ENCODE data around the gene SLC7A10.
A peak's percentile ranks its signal among the peaks of the same experiment; 100 is the strongest.
"Not testable (repeated sequence)": the region's sequence is repeated elsewhere in the genome, so short reads cannot be mapped to it uniquely, and the experiment has no call there.

The SLC7A10 gene

DNA sequence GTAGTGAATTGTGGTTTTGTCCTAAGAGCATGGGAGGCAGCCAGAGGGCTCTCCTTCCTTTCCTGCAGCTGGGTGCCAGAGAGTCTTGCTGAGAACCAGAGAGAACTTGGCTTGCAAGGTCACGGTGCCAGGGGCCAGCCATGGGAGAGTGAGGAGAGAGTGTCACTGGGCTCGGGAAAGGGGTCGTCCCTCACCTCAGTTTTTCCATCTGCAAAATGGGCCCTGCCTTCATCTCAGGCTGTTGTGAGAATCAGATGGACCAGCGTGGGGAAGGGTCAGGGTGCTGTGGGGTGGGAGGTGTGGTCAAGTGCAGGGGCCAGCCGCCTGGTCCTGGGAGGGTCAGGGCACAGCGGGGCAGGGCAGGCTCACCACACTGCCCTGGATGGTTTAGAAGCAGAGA lies 24.2 kb downstream of the SLC7A10 start:
- DNase-seq = no peak

GRCh38 chr19:33199441-33200265 lies 26.0 kb downstream of the SLC7A10 start:
- DNase-seq = no peak

DNA sequence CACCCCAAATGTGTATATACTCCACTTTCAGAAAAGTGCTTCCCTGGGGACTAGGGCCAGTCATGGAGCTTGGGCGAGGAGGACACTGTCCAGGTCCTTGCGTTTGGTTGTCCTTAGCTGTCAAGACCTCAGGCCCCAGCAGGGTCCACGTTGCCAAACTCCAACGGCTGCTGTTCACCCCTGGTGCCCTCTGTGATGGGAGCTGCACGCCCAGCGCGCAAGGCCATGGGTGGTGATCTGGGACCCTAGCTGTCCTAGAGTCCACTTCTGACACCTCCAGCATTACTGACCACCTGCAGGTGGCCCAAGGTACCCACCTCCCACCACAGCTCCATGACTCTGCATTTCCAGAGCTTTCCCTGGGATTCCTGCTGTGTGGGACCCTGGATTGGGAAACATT lies 27.5 kb downstream of the SLC7A10 start:
- DNase-seq = no peak

DNA sequence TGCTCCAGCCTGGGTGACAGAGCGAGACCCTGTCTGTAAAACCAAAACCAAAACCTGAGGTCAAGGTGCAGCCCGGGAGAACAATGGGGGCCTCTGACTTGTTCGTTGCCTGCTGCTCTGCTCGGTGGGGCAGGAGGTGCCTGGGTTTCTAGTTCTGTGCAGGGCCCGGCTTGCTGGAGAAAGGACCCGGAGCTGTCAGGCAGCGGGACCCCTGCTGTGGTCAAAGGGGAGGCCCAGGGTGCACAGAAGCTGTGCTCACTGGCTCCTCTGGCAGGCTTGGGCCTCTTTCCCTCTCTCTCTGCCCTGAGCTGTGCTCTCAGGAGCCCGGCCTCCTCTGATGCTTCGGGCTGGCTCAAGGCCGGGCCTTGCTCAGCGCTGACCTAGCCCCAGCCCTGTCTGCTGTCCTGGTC lies 28.1 kb downstream of the SLC7A10 start:
- DNase-seq = no peak

- no peak for DNase-seq
Observed at GRCh38 chr19:33196446-33197193, 29.0 kb downstream of the SLC7A10 start.

DNA sequence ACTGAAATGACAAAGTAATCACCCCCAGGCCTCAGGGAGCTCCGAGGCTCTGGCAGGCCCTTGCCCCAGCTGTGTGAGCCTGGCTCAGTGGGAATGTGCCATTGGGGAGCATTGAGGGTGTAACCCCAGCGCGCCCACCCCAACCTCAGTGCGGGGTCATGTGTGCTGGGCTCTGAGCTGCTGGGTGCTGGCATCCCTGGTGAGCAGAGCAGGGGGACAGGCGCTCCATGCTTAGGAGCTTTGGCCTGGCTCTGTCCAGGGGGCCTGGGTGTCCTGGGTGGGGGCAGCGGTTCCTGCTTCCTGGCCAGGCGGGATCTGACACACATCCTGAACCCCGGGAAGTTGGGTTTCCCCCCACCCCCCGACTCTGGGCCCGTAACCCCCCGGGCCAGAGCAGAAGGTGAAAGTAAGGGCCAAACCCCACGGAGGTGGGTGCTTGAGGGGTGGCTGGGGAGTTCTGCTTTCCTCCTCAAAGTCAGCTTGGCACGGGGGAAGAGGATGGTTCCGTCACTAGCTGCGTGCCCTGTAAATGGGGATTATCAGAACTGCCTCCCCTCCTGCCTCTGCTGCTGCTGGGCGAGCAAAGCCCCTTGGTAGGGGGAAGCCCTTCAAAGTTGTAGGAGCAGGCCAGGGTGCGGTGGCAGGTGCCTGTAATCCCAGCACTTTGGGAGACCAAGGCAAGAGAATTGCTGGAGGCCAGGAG lies 29.9 kb downstream of the SLC7A10 start:
- DNase-seq = no peak

- DNase-seq = no peak
Observed at GRCh38 chr19:33194886-33195644, 30.6 kb downstream of the SLC7A10 start.

DNA sequence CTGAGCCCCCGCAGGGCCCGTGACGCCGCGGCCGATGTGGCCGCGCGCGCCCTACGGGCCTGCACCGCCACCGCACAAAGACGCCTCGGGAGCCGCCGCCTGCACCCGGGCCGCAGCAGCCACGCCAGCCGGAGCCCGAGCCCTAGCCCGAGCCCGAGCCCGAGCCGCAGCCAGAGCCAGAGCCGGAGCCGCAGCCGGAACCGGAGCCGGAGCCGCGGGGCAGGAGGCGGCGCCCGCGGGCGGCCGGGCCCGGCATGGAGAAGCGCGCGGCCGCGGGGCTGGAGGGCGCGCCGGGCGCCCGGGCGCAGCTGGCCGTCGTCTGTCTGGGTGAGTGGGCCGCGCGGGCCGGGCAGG lies 31.1 kb downstream of the SLC7A10 start:
- DNase-seq = no peak

DNA sequence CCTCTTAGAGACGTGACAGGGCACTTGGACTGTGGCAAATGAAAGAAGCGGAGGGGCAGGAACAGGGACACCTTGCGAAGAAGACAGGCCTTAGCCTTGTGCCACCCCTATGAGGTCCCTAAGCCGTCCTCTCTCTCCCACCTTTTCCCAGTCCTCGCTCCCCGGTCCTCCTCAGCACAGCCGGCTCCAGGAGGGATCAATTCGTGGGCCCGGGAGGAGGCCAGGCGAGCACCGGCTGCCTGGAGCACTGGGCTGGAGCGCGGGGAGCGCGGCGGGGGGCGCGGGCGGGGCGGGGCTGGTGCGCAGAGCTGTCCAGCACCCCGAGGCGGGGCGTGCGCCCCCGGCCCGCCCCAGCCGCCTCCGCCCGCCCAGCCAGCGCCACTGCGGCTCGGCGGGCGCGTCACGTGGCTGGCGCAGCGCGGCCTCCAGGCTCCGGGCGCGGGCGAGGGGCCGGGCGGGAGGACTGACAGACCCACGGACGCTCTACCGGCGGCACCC lies 31.7 kb downstream of the SLC7A10 start, which contains the start of gene LRP3:
LRP3 (plus strand) TSS at position 466 of the 498 bp plus-strand sequence. CDS start 456 bp downstream, outside the sequence.
- DNase-seq = no peak

DNA sequence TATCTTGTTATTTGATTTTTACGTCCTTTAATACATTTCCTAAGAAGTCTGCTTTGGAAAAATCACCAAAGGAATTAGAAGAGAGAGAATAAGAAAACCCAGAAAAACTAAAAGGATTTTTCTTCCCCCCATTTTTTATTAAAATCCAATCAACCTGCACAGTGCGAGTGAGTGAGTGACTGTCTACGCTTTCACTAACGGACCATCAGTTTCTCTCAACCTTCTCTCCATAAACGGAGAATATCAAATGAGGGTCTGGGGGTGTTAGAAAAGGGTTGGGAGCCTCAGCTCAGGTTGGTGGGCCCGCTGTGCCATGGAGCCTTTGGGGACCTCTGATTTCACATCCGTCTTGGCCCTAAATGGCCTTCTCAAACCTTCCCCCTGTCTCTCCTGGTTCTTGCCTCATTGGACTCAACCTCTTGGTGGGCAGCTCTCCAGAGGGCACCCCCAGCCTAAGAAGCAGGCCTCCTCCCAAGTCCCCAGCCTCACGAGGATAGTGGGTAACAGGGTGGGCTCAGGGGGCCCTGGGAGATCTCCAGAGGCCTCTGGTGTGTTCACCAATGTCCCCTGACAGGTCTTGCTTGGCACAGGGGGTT lies 32.3 kb downstream of the SLC7A10 start:
- DNase-seq = no peak

DNA sequence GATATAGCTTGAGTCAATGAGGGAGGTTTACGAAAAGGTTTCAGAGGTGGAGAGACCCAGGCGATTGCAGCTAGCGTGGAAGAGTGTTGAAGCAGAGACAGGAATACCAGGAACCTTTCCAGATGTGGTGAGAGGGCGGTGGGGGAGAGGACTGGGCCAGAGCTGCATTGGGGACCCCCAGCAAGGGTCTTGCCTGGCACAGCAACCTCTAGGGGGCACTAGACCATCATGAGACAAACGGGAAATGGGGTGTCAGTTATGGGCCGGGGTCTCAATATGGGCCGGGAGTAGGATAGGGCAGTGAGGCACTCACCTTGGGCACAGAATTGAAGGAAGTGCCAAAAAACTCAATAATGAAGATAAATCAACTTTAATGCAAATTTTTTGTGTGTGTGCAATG lies 33.6 kb downstream of the SLC7A10 start:
- DNase-seq = no peak

GRCh38 chr19:33191501-33191900 lies 34.1 kb downstream of the SLC7A10 start:
- no peak for DNase-seq

DNA sequence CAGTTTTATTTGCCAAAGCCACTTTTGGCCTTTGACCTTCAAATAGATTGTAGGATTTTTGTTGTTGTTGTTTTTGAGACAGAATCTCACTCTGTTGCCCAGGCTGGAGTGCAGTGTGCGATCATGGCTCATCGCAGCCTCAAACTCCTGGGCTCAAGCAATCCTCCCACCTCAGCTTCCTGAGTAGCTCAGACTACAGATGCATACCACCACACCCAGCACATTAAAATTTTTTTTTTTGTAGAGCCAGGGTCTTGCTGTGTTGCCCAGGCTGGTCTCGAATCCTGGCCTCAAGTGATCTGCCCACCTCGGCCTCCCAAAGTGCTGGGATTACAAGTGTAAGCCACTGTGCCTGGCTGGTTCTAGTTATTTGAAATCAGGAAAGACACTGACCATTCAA lies 34.6 kb downstream of the SLC7A10 start:
- DNase-seq = not testable (repeated sequence)

DNA sequence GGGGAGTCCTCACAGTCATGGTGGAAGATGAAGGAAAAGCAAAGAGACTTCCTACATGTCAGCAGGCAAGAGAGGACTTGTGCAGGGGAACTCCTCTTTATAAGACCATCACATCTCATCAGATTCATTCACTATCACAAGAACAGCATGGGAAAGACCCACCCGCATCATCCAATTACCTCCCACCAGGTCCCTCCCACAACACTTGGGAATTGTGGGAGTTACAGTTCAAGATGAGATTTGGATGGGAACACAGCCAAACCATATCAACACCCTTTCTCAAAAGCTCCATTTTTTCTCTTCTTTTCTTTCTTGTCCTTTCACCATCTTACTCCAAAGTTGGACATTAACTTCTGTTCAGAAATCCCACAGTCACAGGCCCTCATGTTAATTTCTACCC lies 36.2 kb downstream of the SLC7A10 start:
- DNase-seq = no peak

GRCh38 chr19:33187183-33187540 lies 38.5 kb downstream of the SLC7A10 start:
- no peak for DNase-seq

DNA sequence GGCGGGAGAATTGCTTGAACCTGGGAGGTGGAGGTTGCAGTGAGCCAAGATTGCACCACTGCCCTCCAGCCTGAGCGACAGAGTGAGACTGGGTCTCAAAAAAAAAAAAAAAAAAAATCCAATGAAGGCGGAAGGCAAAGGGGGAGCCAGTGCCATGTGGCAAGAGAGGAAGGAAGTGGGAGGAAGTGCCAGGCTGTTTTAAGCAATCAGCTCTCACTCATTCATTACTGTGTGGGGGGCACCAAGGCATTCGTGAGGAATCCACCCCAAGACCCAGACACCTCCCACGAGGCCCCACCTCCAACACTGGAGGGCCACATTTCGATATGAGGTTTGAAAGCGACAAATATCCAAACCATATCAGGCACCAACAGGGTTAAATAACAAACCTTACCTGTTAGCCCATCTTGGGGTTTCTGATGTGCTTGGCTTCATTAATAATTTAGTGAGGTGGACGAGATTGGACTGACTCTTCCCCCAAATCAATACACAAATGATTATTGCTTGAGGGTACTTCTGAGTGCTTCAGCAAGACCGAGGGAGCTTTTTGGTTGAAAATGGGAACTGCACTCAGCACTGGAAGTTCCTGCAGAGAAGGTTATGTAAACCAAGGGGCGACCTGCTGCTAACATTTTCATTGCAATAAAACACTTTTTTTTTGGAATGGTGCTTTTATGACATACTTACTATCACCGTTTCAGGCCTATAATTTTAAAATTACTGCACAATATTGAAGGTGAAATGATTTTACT lies 39.0 kb downstream of the SLC7A10 start:
- no peak for DNase-seq

GRCh38 chr19:33177417-33177979 lies 48.2 kb downstream of the SLC7A10 start:
- no peak for DNase-seq

GRCh38 chr19:33176670-33177416 lies 48.8 kb downstream of the SLC7A10 start:
- peak; percentile 87 for DNase-seq

- no peak for DNase-seq
Observed at GRCh38 chr19:33175886-33176669, 49.6 kb downstream of the SLC7A10 start.
